Esophagus mucosa (tissue), 1 donor: ENCODE results near the gene C16orf96. TPM values are rescaled to one million over a fixed set of nuclear protein-coding genes. Genes with fewer than 3 reads are reported as not detected.
A peak's percentile ranks its signal among the peaks of the same experiment; 100 is the strongest.

Experiments
- ATAC-seq: fragments of 200-7000 bp; cut with Tn5 transposase; one replicate; pipeline ENCODE4 v1.9.1; 2020
- total RNA-seq: library from RNA; stranded (reverse); gene quantifications from one replicate; pipeline ENCODE4 v1.2.4, GENCODE V29; 2023
- donor health status: DM: yes; HTN: yes; CAD: no.

Gene C16orf96
- total RNA-seq, 1 donor from 2014 or later = 0.04 TPM

DNA sequence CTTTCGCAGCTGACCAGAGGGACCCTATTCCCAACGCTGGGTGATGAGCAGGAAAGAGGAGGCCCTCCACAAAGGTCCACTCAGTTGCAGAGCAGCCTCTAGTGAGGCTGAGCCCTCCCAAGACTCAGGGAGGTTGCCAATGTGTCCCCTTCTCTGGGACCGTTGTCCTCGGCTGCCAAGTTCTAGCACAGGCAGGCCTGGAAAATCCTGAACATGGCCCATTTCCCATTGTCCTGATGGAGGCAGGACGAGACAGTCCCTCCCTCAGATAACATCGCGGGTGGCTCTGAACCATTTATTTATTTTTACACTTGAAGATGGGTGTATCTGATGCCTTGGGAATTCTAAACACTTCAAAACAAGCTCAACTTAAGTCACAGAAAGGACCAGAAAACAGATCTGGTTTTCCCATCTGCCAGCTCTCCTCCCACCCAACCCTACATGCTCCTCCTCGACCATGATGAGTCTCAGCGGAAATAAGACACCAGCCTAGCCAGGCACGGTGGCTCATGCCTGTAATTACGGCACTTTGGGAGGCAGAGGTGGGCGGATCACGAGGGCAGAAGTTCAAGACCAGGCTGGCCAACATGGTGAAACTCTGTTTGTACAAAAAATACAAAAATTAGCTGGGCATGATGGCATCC lies 30.4 kb upstream of the C16orf96 start:
- no peak for ATAC-seq

DNA sequence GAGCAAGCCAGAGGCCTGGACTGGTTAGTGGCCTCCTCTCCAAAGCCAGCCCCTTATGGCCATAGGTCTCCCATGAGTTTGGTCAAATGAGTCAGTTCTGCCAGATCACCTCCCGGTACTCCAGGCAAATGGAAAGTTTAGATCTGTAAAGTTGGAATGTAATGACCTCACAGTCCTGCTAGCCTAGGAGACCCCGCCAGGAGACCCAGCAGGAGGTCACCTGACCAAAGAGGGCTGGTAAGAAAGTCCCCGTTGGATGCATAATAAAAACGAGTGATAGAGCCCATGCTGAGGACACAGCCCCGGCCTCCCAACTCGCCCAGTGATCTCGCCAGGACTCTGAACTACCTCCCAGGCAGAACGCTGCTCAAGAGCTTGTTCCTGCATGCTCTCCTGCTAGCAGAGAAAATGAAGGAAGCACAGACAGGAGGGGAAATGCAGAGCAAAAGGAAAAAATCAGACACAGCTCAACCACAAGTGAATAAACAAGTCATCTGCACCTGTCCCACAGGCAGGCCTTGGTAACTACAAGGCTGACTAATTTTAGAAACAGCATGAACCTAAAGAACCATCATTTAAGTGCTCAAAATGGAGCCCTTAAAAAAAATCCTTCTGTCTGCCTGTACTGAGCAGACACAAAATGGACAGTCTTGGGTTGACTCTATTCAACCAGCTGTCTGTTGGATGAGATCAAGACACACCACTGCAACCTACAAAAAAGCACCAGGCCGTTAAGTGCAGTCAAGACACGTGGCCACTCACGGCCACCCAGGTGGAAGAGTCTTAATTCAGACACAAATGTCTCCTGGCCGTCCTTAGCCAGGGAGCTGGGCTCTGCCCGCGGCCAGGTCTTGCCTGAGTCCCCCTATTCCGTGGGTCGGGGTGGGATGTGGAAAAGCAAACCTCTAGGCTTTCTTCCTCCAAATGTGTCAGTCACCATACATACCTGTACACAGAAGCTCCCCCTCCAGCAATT lies 26.8 kb upstream of the C16orf96 start:
- ATAC-seq = peak; percentile 33

DNA sequence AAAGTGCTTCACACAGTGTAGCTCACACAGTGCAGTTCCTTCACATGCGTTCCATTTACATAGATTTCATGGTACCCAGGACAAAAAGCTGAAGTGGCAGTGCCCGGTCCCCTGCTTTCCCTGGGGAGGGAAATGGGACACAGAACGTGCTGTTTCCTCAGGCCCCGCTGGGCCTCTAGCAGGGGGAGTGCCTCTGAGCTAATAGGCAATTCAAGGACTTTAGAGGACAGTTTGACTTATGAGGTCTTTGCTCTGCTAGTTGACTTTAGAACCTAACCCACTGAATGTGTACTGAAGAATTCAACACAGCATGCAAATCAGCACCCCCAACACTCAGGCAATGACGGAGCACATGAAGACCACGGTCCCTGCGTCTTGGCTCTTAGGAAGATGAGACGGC lies 24.3 kb upstream of the C16orf96 start:
- ATAC-seq = no peak

DNA sequence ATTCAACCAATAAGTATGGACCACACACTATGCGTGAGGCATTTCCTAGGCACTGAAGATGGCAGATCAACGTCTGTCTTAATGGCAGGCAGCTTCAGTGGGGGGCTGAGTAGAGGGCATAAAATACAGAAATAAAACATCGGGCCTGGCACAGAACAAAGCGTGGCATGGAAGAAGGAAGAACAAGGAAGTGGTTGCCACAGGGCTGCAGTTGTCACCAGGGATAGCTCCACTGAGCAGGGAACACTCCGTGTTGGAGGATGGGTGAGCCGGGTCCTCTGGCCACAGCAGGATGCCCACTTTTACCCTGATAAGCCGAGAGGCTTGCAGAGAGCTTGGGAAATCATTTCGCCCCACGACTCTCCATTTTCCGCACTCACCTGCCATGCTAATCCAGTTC lies 23.9 kb upstream of the C16orf96 start:
- ATAC-seq = no peak

DNA sequence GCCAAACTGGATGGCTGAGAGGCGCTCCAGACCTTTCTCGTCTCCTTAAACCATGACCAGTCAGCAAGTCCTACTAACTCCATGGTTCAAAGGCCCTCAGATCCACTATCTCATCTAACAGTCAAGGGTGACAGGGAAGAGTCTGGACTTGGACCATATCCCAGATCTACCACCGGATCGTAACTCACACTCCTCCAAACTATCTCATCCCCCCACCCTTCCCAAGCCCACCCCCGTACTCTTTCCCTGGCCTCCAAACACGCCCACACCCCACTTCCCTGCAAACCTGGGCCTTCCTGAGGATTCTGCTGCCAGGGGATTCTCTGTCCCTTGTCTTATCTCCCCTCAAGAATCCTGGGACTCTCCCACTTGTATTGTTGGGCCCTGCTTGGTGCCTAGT lies 22.6 kb upstream of the C16orf96 start:
- ATAC-seq = no peak

GRCh38 chr16:4534151-4534790 lies 21.9 kb upstream of the C16orf96 start:
- no peak for ATAC-seq

DNA sequence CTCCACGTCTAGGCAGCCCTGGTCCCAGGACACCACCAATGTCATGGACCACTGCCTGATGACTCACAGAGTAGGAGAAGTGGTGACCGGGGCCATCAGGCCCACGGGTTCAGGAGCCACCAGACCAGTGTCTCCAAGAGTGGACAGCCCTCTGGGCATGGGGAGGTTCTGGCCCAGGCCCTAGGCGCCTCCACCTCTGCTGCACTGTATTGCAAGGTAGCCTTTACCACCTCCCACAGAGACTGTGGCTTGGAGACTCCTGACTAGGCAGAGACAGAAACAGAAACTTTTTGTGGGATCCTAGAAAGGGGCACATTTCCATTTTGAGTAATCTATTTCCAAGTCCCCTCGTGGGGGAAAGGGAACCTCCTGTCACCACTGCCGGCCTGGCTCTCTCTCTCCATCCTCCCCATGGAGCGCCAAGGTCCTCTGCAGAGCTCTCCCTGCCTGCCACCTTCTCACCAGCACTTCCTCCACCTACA lies 20.5 kb upstream of the C16orf96 start:
- ATAC-seq = no peak

DNA sequence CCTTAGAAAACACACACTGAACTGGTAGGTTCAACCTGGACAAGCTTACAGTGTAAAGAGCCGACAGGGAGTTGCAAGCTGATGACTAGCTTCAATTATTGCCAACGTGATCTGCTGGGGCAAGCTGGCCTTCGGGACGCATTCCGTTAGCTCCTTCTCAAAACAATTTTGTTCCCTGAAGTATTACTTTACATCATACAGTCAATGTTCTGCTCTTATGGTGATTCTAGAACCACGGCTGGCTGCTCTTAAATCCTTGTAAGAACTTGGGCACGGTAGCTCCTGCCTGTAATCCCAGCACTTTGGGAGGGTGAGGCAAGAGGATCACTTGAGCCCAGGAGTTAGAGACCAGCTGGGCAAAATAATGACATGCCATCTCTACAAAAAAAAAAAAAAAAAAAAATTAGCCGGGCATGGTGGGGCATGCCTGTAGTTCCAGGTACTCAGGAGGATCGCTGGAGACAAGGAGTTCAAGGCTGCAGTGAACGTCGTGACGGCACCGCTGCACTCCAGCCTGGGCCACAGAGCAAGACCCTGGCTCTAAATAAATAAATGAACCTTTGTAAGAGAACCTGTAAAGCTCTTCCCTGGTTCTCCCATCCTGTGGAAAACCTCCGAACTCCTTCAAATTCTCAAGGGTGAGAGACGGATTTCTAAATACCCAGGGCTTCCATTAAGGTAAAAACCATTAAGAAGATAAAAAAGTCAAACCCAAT lies 19.6 kb upstream of the C16orf96 start:
- ATAC-seq = no peak

DNA sequence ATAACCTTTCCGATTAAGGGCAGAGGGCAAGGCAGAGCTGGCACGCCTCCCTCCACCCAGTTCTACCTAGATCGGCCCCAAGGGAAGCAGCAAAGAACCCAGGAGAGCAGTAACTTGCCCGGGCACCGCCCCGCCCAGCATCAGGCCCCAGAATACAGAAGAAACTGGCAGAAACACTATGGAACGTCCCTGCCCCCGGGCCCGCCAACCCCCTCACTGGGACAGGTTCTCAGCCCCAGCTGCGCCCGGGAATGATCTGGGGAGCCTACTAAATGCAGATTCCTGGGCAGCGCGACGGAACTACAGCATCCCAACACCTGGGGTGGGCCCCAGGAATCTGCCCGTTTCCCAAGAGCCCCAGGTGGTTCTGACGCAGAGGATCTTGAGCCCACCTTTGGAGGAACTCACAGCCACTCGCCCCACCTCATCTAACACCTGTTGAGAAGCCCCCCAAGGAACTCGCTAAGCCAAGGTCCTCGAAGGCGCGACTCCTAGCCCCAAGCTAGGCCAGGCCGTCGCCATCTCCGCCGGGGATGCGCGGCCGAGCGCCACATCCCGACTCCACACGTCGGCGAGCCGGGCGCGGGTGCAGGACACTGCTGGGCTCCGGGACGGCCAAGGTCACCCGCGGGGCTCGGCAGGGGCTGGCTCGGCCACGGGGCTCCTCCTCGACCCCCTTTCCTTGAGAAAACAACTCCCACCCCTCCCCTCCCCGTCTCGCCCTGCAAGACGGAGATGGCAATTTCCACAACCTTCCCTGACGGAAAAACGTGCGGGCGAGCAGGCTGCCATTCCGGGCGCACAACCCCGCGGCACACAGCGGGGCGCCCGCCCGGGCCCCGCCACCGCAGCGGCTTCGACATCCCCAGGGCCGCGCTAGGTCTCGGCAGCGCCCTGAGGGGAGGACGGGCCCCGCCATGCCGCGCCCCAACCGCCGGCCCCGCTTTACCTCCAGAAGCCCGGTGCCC lies 18.5 kb upstream of the C16orf96 start:
- peak; percentile 29 for ATAC-seq

DNA sequence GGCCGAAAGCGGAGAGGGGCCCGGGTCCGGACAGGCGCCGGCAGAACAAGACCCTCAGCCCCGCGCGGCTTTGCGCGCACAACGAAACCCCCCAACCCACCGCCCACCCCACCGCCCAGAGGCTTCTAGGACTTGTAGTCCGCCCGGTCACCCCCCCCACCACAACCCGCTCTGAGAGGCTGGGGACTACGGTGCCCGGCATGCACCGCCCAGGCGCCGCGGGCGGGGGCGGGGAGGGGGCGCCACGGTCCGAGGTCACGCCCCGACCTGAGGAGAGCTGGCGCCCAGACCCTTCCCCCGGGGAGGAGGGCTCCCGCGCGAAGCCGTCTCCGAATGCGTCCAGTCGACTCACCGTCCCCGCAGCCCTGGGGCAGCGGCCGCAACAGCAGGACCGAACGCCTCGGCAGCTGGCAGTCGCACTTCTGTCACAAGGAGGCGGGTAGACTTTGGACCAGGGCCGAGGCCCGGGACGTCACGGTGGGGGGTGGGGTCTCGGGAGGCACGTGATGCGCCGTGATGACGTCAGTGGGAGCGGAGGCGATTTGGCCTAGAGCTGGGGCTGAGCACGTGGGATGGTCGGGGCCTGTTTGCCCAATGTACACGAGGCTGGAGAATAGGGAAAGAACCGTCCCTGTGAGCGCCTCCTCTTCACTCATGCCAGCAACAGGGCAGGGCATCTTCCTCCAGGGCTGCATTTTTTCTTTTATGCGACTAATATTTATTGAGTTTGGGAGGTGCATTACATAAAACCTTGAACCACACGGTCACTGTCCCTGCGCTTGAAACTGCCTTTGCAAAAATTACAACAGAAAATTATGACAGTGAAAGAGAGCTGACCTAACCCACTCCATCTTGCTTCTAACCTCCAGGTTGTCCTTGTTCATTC lies 17.5 kb upstream of the C16orf96 start, which contains the start of gene CDIP1:
Gene CDIP1 (minus strand): TSS at position 424 of the 886 bp plus-strand sequence. CDS start 24,643 bp downstream, outside the sequence.
- peak; percentile 96 for ATAC-seq

DNA sequence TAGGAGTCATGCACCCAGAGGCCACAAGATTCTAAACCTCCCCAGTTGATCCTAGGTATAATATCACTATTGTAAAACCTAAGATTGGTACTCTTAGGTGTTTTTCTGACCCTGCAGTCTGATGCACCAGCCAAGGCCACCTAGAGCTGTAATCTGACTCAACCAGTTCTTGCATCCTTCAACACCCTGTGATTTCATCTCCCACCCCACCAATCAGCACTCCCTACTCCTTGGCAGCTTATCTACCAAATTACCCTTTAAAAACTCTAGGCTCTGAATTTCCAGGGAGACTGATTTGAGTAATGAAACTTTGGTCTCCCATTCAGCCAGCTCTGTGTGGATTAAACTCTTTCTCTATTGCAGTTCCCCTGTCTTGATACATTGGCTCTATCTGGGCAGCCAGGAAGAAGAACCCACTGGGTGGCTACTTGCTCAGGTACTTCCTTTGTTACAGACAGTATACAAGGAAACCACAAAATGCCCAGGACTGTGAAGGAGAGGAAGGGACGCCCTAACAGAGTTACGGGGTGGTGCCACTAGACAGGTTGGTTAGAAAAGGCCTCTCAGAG lies 16.3 kb upstream of the C16orf96 start:
- ATAC-seq = no peak

GRCh38 chr16:4544473-4544872 lies 11.7 kb upstream of the C16orf96 start:
- no peak for ATAC-seq

DNA sequence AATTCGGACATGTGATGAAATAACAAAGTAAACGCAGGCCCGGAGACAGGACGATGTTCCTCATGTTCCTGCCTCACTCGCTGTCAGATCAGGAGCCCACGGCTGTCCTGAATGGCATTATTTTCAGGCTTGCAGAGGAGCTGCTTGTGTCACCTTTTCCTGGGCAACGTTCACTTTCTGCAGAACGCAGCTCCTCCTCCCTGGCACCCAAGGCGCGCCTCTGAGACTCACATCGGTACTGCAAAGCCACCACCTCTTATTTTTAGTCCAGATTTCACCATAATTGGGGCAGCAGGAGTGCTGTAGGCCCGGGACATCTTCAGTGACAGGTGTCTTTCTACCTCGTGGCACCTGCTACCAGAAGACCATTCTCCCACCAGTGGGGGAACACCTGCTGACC lies 8.0 kb upstream of the C16orf96 start:
- ATAC-seq = no peak

DNA sequence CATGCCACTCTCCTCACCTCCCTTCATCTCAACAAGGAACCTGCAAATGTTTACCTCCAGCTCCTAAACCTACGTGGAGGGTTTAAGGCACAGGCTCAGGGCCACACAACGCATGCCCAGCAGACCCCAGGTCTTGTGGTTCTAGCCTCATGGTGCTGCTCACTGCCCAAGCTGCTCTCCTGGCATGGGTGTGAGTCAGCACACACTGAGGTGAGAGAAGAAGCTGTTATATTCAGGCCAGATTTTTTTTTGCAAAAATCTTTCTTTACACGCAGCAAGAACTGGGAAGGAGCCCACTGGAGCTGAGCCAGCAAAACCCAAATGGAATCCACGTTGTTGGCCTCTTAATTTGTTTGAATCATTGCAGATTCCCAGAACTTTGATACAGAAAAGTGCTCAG lies 5.5 kb upstream of the C16orf96 start:
- ATAC-seq = no peak

DNA sequence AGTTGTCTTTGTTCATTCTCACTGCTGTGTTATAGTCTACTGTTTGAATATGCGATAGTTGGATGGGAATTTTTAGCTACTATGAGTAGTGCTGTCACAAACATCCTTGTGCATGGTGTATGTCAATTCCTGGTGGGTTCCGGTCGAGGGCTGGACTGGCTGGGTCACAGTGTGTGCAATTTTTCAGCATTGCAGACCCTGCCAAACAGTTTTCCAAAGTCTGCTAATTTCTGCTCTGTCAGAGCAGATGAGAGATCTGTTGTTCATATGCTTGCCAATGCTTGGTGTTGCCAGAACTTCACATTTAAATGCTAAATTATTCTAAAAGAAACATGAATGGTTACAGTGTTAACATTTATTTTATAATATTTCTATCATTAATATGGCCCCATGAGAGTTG lies 3.6 kb upstream of the C16orf96 start:
- no peak for ATAC-seq

DNA sequence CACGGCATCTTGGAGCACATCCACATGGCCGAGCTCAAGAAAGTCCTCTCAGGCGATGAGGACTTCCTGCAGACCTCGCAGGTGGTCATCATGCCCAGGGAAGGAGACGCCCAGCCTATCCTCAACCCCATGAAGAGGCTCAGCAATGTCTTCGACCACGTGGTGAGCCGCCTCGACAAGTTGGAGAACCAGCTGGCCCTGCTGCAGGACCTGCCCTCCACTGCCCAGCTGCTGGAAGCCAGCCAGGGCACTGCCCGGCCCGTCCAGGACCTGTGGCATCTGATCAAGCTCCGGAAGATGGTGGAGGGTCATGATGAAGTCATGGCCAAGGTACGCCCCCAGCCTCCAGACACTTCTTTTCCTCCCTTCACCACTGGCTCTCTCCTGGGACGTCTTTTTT lies 440 bp downstream of the C16orf96 start:
- ATAC-seq = peak; percentile 57

GRCh38 chr16:4557973-4558372 lies 1.8 kb downstream of the C16orf96 start:
- ATAC-seq = no peak

DNA sequence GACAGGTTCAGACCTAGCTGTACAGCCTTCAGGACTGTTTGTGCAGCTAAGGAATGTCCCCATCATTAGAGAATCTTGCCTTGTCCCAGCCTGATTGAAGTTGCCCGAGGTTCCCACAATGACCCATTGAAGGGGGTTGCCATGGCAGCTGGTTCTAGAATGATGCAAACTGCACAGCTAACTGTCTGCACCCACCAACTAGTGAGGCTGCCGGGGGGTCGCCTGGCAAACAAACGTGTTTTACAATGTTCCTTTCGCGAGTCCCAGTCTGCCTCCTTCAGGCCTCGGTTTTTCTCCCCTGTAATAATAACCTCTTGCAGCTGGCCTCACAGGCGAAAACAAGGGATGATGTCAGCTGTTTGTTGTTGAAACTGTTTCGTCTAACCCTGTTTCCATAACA lies 5.5 kb downstream of the C16orf96 start:
- ATAC-seq = no peak

- ATAC-seq = no peak
These were observed 8.6 kb downstream of the C16orf96 start for GRCh38 chr16:4564661-4565267.
